PC-9 (cell line): ENCODE measurements around the gene PILRA.

Experiments used
- CTCF ChIP-seq: fragments of 200-600 bp; sonication (generic); conservative IDR thresholded peaks from 2 replicates; pipeline ENCODE4 v1.6.1; 2017; ENCODE audit warnings: mixed run types, antibody characterized with exemption, mild to moderate bottlenecking, moderate library complexity
- EZH2 ChIP-seq: fragments of 200-600 bp; sonication (generic); IDR thresholded peaks from 2 replicates; pipeline ENCODE4 v1.8.0; 2017; ENCODE audit warnings: antibody characterized with exemption, low read depth

- TF ChIP-seq CTCF (no peak), EZH2 (no peak)
These were observed 2.5 kb upstream of the PILRA start for GRCh38 chr7:100370746-100371145.
